ENCODE data around the gene LONP2.
"Not testable (repeated sequence)": the region's sequence is repeated elsewhere in the genome, so short reads cannot be mapped to it uniquely, and the experiment has no call there.

Gene LONP2

DNA sequence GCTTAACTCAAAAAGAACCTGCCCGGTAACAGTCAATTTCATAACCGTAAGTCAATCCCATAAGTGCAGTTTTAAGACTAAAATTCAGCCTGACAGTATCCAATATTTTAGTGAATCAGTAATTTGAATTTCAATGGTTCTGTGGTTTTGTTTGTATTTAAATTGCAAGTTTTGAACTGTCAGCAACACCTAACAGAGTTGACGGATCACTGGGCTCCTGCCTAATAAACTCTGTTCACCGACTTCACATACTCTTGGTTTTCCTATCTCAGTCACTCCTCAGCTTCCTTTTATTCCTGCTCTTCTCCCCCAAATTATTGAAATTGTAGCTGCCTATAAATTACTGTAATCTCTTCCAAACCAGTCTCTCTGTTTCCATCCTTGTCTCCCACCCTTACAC is 128.6 kb downstream of the LONP2 start:
- DNase-seq = no peak

DNA sequence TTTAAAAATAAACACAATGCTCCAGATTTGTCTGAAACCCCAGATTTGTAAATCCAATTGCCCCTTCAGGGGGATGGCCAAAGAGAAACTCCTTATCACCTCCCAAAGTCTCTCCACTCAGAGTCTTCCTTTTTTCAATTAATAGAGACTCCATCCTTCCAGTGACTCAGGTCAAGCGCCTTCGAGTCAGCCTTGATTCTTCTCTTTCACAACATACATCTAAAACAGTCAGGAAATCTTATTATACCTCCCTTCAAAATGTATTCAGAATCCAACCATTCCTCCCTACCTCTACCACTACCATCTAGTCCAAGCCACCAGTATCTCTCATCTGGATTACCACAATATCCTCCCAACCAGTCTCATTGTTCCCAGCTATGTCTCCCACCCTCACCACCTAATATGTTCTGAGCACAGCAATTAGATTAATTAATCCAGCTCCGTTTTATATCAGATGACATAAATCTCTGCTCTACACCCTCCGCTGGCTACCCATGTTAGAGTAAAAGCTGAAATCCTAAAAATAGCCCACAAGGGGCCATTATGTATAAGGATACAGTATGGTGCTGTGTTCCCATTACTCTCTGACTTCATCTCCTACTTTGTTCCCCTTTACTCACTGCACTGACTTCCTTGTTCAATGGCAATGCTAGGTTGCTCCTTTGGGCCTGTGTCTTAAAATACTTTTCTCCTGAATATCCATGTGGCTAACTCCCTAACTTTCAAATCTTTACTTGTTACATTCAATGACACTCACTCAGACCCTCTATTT is 129.3 kb downstream of the LONP2 start:
- DNase-seq = no peak

DNA sequence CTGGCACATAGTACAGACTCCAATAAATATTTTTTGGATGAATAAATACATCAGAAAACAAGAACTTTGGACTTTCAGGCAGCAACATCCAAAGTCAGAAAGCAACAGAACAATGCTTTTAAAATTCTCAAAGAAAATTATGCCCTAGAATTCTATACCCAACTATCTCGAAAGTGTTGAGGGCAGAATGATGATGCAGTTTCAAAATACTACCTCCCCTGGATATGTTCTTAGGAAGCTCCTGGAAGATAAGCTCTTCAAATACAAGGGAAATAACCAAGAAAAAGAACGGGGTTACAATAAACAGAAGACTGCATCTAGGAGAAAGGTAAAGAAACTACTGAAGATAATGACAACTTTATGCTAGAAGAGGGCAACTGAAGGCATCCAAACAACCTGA is 130.2 kb downstream of the LONP2 start:
- DNase-seq = no peak

DNA sequence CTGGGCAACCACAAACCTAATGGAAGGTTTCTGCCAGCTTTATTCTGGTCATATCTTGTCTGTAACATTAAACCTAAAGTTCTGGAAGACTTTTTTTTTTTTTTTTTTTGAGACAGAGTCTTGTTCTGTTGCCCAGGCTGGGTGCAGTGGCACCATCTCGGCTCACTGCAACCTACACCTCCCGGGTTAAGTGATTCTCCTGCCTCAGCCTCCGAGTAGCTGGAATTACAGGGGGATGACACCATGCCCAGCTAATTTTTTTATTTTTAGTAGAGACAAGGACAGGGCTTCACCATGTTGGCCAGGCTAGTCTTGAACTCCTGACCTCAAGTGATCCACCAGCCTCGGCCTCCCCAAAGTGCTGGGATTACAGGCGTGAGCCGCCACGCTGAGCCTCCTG is 133.2 kb downstream of the LONP2 start:
- not testable (repeated sequence) for DNase-seq

DNA sequence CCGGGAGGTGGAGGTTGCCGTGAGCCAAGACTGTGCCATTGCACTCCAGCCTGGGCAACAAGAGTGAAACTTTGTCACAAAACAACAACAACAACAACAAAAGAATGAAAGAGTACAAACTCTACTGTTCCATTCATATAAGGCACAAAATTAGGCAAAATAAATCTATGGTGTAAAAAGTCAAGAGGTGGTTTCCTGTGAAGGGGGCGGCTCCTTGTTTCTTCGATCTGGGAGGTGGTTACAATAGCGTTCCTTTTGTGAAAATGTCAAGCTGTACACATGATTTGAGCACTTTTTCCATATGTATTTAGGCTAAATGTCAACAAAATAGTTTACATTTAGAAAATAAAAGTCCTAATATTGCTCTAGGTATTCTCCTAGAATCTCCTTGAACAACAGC is 134.2 kb downstream of the LONP2 start:
- DNase-seq = no peak

DNA sequence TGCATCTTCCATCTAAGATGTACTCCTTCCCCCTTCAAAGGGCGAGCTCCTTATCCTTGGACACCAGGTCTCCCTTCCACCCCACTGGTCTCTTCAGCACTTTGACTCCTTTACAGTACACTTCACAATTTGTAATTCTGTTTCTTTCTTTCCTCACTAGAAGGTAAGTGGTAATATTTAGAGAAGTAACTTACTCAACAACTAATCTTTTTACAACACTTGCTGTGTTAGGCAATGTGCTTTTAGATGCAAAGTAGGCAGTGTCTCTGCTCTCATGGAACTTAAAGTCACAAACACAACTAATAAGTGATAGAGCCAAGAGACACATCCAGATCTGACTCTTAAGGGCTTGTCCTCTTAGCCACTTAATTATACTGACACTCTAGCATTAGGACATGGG is 134.7 kb downstream of the LONP2 start:
- no peak for DNase-seq

DNA sequence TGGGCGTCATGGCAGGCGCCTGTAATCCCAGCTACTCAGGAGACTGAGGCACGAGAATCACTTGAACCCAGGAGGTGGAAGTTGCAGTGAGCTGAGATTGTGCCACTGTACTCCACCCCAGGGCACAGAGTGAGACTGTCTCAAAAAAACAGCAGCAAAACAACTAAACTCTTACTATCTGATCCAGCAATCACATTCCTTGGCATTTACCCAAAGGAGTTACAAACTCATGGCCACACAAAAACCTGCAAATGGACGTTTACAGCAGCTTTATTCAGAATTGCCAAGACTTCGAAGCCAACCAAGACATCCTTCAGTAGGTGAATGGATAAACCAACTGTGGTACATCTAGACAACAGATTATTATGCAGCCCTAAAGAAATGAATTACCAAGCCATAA is 137.1 kb downstream of the LONP2 start:
- no peak for DNase-seq

DNA sequence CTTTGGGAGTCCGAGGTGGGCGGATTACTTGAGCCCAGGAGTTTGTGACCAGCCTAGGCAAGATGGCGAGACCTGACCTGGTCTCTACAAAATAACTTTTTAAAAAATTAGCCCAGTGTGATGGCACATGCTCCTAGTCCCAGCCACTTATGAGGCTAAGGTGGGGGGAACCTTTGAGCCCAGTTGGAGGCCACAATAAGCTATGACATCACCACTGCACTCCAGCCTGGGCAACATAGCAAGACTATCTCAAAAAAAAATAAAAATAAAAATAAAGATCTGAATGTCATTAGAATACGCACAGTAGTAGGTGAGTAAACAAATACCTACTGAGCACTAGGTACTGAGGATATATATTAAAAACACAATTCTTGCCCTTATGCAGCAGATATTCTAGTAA is 138.0 kb downstream of the LONP2 start:
- DNase-seq = no peak

DNA sequence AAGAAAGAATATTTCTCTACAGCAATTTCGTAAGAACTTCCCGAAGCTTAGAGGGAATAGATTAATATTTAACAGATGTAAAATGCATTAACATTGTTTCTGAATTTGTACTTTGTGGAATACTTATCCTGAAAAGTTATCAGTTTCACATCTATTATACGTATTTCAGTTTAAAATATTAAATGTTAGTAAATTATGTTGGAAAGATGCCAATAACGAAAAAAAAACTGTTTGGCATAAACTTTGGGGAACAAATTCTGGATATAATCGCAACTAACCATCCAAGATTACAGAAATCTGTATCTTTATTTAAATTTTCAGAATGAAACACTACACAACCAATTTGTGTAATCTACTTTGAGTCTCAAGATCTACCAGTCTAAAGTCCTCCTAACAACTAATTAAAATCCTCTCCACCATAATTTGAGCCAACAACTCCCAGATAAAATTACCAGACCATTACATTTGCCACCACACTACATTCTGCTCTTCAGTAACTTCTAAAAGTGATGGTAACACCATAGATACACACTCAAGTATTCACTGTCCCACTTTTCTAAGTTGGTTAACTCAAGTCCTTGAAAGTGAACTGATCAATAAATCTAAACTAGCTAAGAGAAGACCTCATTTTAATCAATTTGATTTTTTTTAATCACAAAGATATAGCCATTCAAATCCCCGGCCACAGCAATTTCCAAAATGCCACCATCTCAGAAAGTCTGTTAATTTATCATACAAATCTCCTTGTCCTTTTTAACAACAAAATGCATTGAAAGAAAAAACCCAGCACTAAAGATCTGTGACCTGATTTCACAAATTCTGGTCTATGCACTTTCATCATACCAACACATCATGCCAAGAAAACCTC is 139.1 kb downstream of the LONP2 start:
- DNase-seq = no peak

DNA sequence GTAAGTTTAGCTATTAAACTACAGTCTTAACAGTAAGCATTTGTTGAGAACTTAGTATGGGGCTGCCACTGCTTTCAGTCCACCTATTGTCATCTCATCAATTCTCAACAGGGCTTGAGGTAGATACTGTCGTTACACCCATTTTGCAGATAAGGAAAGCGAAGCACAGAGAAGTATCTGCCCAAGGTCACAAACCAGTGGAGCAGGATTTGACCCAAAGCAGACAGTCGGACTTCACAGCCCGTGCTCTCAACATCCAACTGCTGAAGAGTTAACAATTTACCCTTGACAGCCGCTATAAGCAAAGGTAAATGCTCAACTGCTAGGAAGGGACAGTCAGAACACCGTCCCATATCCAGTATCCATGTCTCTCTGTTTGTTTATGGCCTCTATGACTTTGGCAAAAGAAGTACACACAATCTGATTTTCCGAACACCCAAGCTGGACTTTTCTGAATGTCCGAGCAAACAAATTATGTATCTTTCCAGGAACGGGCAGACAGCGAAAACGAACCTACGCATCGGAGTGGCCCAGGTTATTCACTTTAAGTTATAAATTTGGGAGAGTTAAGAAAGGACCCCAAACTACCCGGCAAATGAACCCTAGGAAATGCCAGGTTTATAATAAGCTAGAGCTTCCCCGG is 139.9 kb downstream of the LONP2 start:
- peak; percentile 73 for DNase-seq

DNA sequence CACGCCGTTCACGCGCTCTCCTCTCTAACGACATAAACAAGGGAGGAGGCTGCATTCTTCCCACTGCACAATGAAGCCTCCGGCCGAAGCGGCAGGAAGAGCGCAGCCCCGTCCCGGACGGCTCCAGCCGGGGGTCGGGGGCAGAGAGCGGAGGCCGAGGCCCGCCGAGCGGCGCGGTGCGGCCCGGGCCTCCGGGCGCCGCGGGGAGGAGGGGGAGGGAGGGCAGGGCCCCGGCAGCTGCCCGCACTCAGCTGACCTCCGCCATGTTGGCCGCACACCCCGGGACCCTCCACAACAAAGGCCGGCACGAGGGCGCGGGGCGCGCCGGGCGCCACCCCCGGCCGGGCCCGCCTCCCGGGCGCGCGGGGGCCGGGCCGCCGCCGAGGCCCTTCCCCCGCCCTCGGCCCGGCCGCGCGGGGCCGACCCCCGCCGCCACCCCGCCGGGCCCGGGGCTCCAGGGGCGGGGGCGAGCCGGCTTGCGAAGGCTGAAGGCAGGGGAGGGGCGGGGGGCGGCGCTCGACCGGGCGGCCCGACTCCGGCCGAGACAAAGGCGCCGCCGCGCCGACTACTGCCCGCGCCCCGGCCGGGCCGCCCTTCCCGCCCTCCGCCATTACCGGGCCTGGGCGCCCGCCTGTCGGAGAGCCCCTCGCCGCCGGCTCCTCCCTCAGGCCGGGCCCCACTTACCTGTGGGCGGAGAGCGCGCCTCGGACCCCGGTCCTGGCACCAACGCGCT is 140.6 kb downstream of the LONP2 start:
- DNase-seq = peak; percentile 74

DNA sequence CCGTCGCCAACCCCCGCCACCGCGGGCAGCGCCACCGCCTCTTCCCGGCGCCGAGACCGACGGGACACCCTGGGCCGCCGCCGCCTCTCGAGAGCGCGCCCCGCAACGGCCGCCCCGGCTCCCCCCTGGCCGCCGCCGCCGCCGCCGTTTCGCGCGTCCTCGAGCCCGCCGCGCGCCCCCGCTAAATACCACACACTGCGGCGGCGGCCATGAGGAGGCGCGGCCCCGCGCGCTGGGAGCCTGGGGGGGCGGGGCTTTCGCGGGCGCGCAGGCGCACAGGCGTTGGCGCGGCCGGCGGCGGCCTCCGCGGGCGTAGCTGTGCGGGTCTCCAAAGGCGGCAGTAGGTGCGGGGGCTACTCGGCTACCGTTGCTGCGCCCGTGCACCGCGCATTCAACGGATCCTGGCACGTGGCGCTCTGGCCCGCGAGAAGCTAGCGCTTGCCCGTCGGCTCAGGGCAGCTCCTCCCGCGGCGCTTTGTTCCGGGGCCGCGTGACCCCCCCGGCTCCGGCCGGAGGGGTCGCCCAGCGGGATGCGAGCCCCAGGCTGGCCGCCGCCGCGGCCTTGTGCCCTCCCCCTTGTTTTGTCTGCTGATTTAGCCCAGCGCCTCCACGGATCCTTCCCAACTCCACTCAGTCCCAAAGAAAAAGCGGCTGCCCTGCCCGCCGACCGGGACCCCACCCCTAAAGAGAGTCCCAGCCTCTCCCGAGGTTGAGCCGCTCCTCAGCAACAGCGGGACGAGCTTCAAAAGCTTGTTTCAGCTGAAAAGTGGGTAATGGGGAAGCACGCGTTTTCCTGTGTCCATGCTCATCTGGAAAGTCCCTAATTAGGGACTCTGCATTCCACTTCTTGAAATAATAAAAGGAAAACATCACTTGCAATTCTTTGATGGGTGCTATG is 141.4 kb downstream of the LONP2 start, which contains the start of gene SIAH1:
SIAH1 (minus strand) TSS at position 161 of the 898 bp plus-strand sequence. CDS start 22,985 bp downstream, outside the sequence.
- DNase-seq = peak; percentile 96

DNA sequence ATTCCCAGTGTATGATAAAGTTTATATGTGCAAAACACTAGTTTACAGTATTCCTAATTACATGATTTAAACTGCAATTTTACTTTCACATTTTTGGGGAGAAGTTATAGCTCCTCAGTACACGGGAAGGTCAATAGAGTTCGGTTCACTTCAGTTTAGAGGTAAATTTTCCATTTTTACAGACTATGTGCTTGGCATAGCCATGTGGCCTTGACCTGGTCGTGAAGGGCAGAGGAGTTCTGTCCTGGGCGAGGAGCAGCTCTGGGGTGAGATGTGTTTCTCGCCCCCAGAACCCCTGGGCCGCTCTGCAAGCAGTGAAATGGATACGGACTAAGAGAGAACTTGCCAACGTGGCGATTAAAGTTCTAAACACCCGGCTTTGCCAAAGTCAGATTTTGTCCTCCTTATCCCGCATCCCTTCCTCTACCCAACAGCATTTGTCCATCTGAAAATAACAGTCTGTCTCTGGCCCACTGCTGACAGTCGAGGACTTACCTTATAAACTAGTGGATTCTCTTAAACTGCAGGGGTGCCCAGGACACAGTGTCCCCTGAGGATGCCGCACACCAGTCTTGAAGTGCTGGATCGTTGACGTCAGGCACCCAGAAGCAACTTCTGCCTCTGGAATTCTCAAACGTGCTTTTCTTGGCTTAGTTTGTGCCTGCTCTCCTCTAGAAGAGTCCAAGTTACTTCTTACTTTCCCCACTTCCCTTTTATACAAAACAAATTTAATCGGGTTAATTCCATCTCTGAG is 142.6 kb downstream of the LONP2 start:
- peak; percentile 6 for DNase-seq

DNA sequence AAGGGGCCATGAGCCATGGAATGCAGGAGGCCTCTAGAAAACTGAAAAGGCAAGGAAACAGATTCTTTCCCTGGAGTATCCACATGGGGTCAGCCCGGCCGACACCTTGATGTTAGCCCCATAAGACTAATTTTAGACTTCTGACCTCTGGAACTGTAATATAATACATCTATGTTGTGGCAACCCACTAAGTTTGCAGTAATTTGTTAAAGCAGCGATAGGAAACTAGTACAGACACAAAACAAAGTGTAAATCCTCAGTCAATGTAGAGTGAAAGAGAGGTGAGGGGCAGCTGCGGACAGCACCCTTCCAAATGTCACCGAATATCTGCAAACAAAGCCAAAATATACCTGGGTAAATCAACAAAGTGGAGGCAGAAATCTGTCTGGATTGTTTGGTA is 148.3 kb downstream of the LONP2 start:
- DNase-seq = no peak

DNA sequence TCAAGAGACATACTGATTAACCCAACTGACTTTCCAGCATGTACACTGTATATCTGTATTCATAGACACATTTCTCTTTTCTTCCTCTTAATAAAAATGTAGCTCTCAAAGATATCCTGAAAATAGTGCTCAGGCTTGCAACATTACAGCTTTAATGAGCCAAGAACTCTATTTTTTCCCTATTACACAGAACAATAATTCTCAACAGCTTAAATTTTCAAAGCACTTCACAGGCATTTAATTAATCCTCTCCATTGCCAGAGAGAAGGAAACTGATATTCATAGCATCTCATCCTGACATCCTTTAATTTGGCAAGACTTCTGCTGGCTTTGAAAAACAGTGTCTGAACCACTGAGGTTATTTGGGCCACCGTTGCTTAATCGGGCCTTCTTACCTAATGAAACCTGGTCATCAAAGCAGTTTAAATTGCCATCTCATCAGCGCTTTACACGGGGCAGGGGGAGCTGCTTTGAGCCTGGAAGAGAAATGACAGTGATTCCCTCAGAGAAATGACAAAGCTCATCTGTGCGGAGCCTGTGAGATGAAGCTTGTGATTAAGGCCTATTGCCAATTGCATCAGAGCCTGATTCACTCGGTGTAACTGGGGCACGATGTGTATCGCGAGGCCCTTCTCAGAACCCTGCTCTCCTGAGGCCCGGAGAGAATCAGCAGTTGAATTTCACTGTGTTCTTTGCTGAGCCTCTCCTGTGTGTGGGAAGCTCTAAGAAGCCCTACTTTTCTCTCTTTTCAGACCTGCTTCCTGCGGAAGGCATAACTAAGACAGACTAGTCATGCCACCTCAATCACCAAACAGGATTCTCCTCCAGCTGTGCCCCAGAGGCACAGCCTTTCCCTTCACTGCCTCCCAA is 149.6 kb downstream of the LONP2 start:
- peak; percentile 61 for DNase-seq

DNA sequence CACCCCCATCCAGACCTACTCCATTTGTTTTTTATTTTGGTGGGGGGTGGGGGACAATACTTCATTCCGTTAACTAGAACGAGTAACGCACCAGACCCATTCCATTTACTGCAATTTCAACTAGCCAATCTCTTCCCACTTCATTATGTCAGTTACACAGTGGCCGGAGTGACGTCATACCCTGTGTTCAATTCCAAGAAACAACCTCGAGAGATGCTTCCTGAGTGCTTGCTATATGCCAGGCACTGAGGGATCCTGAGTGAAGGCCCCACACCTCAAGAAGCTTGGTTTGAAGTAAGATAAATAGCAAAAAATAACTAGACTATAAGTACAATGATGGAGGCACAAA is 150.2 kb downstream of the LONP2 start:
- no peak for DNase-seq

DNA sequence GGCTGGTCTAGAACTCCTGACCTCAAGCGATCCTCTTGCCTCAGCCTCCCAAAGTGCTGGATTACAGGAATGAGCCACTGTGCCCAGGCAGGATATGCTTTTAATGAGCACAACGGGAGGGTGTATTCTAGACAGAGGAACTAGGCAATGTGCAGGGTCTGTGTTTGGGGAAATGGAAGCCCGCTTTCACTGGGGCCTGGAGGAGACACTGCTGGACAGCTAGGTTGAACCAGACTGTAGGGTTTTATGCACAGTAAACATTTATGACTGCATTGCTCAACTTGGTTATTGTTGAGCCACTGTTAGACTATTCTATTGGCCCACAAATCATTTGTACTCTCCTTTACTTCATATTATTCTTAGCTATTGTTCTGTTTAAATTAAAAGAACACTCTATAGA is 151.3 kb downstream of the LONP2 start:
- no peak for DNase-seq

DNA sequence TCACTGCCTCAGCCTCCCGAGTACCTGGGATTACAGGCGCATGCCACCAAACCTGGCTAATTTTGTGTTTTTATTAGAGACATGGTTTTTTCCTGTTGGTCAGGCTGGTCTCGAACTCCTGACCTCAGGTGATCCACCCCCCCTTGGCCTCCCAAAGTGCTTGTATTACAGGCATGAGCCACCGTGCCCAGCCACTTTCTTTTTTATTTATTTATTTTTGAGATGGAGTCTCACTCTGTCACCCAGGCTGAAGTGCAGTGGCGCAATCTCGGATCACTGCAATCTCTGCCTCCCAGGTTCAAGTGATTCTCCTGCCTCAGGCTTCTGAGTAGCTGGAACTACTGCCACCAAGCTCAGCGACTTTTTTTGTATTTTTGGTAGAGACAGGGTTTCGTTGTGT is 158.4 kb downstream of the LONP2 start:
- DNase-seq = not testable (repeated sequence)

DNA sequence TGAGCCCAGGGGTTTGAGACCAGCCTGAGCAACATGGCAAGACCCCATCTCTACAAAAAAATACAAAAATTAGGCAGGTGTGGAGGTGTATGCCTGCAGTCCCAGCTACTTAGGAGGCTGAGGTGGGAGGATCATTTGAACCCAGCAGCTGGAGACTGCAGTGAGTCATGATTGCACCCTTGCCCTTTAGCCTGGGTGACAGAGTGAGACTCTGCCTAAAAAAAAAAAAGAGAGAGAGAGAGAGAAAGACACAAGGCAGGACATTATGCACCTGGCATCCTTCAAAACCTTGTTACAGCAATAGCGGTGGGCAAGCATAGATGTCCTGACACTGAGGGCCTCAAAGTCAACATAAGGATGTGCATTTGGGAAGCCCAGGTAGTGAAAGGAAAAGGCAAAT is 161.1 kb downstream of the LONP2 start:
- no peak for DNase-seq

DNA sequence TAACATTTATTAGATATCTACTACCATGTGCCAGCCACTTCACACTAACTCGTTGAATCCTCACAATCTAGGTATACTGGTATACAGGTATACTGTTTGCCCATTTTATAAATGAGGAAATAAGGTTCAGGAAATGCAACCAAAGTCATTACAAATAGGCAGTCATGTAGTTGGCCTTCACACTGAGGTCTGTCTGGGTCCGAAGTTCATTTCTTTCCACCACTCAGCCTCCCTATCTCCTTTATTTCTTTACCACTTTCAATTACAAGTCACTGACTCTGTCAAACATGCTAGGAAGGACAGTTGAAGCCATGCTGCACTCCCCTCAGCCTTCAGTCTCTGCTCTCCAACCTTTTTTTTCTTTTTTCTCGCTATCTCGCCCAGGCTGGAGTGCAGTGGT is 161.8 kb downstream of the LONP2 start:
- DNase-seq = no peak

Measured in retina (tissue), 1 donor.